ENCODE measurements around the gene USP6NL.
"Not testable (repeated sequence)": the region's sequence is repeated elsewhere in the genome, so short reads cannot be mapped to it uniquely, and the experiment has no call there.

Gene USP6NL

DNA sequence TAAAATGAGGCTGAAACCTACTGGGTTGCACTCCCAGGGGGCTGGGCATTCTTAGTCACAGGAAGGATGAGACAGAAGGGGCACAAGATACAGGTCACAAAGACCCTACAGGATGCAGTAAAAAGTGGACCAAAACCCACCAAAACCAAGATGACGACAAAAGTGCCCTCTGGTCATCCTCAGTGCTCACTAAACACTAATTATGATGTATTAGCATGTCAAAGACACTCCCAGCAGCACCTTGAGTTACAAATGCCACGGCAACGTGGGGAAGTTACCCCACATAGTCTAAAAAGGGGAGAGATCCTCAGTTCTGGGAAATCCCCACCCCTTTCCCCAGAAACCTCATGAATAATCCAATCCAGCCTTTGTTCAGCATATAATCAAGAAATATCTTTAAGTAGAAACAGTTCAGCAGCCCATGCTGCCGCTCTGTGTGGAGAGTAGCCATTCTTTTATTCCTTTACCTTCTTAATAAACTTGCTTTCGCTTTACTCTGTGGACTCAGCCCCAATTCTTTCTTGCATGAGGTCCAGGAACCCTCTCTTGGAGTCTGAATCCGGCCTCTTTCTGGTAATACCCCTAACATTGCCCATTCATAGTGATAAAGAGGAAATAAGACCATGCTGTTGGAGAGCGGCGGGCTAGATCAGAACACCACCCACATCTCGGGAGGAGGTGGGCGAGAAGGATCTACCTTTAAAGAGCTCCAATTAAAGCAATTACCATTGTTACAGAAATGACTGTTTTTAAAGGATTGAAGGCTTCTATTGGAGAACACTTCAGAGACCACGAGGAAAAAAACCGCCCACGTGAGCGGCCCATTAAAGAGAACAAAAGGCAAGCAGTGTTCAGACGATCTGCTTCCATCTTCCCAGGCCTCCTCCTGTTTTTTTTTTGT is 170.9 kb downstream of the USP6NL start:
- DNase-seq, result peak; percentile 51

DNA sequence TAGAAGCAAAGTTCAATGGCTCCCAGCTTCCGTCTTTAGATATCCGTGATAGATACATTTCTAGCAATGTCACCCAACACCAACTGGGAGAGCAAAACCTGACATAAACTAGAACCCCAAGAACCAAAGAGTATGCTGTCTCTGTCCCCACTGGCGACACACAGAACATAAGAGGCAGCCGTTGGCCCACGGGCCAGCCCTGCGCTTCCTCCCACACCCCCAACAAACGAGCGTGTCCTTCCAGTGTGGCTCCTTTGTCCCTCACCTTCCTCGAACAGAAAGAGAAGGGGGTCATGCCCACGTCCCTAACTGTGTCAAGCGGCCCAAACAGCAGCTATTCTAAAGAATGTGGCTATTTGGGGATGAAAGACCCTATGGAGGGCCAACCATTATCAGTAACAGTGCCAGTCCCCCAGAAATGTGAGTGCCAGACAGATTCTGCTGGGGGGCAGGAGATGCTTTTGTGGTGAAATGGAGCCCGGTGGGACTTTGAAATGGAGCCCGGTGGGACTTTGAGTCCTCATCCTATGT is 171.9 kb downstream of the USP6NL start:
- no peak for DNase-seq

- DNase-seq, result peak; percentile 54
Measured at GRCh38 chr10:11437391-11438142, 173.9 kb downstream of the USP6NL start.

DNA sequence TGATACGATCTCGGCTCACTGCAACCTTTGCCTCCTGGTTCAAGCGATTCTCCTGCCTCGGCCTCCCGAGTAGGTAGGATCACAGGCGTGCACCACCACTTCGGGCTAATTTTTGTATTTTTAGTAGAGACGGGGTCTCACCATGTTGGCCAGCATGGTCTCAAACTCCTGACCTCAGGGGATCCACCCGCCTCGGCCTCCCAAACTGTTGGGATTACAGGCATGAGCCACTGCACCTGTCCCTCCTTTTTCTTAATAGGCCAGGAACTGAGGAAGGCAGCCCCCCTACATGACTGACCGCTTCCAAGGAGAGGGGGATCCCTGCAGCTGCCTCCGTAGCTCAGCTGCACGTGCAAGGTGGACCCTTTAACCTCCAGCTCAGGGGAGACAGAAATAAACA is 175.0 kb downstream of the USP6NL start:
- not testable (repeated sequence) for DNase-seq

DNA sequence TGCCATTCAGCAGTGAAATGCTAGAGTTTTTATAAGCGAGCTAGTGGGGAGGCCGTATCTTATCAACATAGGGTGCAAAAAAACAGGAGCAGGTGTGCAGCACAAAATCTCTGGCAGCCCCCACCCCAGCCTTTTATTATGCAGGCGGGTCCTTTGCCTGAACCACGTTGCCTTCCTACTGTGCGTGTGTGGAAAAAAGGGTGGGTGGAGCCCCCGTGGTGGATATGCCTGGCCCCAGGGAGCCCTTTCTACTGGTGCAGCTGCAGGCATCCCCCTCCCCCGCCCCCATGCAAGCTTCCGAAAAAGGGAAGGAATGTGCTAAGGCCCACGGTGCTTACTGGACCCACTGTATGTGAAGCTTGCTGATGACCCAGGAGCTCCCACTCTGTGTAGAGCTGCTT is 175.9 kb downstream of the USP6NL start:
- peak; percentile 61 for DNase-seq

GRCh38 chr10:11434324-11434723 is 177.1 kb downstream of the USP6NL start:
- DNase-seq, result peak; percentile 45

- no peak for DNase-seq
Measured at GRCh38 chr10:11433657-11434056, 177.8 kb downstream of the USP6NL start.

DNA sequence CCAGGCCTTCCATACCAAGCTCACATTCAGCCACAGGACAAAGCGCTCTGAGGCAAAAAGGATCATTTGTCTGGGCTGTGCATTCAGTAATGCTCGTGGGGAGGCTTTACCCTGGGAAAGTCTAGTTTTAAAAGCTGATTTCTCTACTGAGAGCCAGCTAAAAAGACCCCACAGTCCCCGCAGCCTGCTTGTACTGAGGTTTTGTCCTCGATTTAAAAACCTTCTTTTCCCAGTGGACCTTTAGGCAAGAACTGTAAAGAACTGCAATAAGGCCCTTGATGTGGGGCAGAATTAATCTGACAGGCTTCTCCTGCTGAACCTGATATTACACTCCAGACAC is 180.3 kb downstream of the USP6NL start:
- DNase-seq, result no peak

- peak; percentile 68 for DNase-seq
Measured at GRCh38 chr10:11430421-11431215, 180.8 kb downstream of the USP6NL start.

DNA sequence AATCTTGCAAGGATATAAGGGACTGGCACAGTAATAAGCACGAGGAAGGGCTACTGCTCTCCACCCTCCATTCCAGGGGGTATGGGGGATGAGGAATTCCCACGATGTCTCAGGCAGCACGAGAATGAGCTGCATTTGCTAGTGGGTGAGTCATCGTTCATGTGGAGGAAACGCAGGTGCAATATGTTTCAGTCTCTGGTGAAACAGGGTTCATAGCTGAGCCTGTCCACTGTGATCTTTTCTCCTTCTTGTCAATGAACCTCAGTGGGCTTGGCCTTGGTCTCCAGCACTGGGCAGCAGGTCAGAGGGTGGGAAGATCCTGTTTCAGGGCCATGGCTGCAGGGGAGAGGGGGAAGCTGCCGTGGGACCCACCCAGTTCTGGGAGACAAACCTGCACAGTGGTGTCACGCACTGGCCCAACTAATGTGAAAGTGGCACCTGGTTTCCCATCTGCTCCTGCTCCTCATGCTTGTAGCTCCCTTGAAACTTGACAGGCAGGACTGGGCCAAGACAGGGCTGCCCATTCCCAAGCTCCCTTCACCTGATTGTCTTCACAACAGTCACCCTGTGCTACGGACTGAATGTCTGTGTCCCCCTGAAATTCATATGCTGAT is 181.9 kb downstream of the USP6NL start:
- peak; percentile 46 for DNase-seq

DNA sequence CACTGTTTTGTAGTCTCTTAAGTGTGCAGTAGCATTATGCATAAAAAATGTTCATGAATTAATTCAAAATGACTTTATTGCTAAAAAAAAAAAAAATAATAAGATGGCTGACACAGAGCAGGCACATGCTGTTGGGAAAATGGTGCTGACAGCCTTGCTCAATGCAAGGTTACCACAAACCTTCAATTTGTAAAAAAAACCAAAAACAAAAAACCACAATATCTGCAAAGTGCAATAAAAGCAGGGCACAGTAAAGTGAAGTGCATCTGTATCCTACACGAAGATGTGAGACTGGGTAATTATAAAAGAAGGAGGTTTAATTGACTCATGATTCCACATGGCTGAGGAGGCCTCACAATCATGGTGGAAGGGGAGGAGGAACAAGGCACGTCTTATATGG is 185.8 kb downstream of the USP6NL start:
- DNase-seq, result no peak

DNA sequence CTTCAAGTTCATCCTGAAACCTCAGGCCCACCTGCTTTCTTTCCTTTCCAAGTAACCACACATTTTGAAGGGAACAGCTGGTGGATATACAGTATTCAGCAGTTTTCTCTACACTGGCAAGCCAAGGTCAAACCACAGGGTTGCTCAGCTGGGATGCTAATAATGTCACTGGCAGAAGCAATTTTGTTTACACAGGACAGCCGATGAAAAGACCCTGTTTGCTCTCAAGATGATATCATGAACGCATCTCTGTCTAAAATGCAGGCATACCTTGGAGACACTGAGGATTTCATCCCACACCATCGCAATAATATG is 186.2 kb downstream of the USP6NL start:
- DNase-seq, result no peak

- DNase-seq, result peak; percentile 73
Measured at GRCh38 chr10:11424456-11425295, 186.8 kb downstream of the USP6NL start.

GRCh38 chr10:11416974-11417373 is 194.5 kb downstream of the USP6NL start:
- DNase-seq, result no peak

- DNase-seq, result no peak
Measured at GRCh38 chr10:11415095-11415494, 196.4 kb downstream of the USP6NL start.

GRCh38 chr10:11414314-11415038 is 197.0 kb downstream of the USP6NL start:
- DNase-seq, result no peak

GRCh38 chr10:11411926-11412545 is 199.4 kb downstream of the USP6NL start:
- no peak for DNase-seq

- DNase-seq, result no peak
Measured at GRCh38 chr10:11409357-11409756, 202.1 kb downstream of the USP6NL start.

- no peak for DNase-seq
Measured at GRCh38 chr10:11407939-11408338, 203.5 kb downstream of the USP6NL start.

DNA sequence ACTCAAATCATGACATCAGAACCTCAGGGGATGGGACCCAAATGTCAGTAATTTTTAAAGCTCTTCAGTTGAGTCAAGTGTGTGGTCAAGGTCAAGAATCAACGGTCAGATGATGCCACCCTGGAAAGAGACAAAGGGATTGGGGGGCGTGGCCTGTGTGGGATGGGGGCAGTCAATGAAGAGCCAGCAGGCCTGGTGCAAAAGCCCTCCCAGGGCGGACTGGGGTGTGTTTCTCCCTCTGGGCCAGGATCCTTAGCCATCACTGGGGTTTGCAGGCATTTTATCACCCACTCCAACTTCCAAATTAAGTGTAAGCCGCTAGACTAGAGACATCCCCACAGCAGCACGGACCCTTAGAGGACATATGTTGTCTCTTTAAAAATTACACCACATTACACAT is 204.7 kb downstream of the USP6NL start:
- DNase-seq, result no peak

GRCh38 chr10:11404901-11405300 is 206.5 kb downstream of the USP6NL start:
- no peak for DNase-seq

Measured in islet precursor cell (in vitro differentiated cells).